Progenitor cell of endocrine pancreas (in vitro differentiated cells): Measurements from ENCODE around the gene TRIM66. TPM values are rescaled to one million over a fixed set of nuclear protein-coding genes. Genes with fewer than 3 reads are reported as not detected.

Source experiments
- DNase-seq: peaks from one replicate; pipeline ENCODE4 v3.0.0; 2021; ENCODE audit warnings: low spot score; ENCODE audit not compliant: unreplicated experiment
- H3K27ac Mint-ChIP-seq: 2 replicates; pipeline ENCODE4 v1.8.0; 2021; ENCODE audit warnings: mild to moderate bottlenecking, moderate library complexity, mixed read lengths
- H3K27me3 Mint-ChIP-seq: 2 replicates; pipeline ENCODE4 v1.8.0; 2021; ENCODE audit warnings: mixed read lengths
- H3K36me3 Mint-ChIP-seq: 2 replicates; pipeline ENCODE4 v1.8.0; 2022; ENCODE audit warnings: mixed read lengths; ENCODE audit not compliant: insufficient read depth
- H3K4me1 Mint-ChIP-seq: 2 replicates; pipeline ENCODE4 v1.8.0; 2021; ENCODE audit warnings: low read depth, mixed read lengths
- H3K4me3 Mint-ChIP-seq: 2 replicates; pipeline ENCODE4 v1.8.0; 2021; ENCODE audit warnings: low read depth, mild to moderate bottlenecking, moderate library complexity, mixed read lengths
- H3K9me3 Mint-ChIP-seq: 2 replicates; pipeline ENCODE4 v1.8.0; 2021; ENCODE audit warnings: low read depth, mixed read lengths
- CTCF ChIP-seq: fragments of 200-600 bp; sonication (generic); IDR thresholded peaks from one replicate; pipeline ENCODE4 v1.5.0; 2021; ENCODE audit warnings: antibody characterized with exemption, mild to moderate bottlenecking; ENCODE audit not compliant: unreplicated experiment
- total RNA-seq: library from RNA; stranded (reverse); gene quantifications from 2 replicates; pipeline ENCODE4 v1.2.1, GENCODE V29; 2021

Gene TRIM66
- total RNA-seq, 1 donor from 2014 or later, result 9.4 TPM

- TF ChIP-seq CTCF, result no peak
- no peaks in the 10 kb centered on the region for H3K9me3 Mint-ChIP-seq
Measured at GRCh38 chr11:8598506-8598905, 84.0 kb downstream of the TRIM66 start.

GRCh38 chr11:8597182-8597581 is 85.3 kb downstream of the TRIM66 start:
- no peak overlapping the region for H3K27ac Mint-ChIP-seq
- H3K36me3 Mint-ChIP-seq, result no peaks in the 10 kb centered on the region
- no peaks in the 10 kb centered on the region for H3K27me3 Mint-ChIP-seq
- TF ChIP-seq CTCF, result no peak
- no peak for DNase-seq
- peaks cover 7% of the 10 kb centered on the region for H3K4me1 Mint-ChIP-seq
- no peaks in the 10 kb centered on the region for H3K9me3 Mint-ChIP-seq
- H3K4me3 Mint-ChIP-seq, result no peak overlapping the region

More at GRCh38 chr11:8598506-8598905, 84.0 kb downstream of the TRIM66 start:
- Mint-ChIP-seq H3K36me3 (no peaks in the 10 kb centered on the region), H3K27ac (no peak overlapping the region), H3K4me3 (no peak overlapping the region), H3K4me1 (peaks cover 4% of the 10 kb centered on the region), H3K27me3 (no peaks in the 10 kb centered on the region)
- DNase-seq, result no peak

GRCh38 chr11:8596504-8597046 is 85.9 kb downstream of the TRIM66 start:
- Mint-ChIP-seq H3K27ac (no peak overlapping the region), H3K4me1 (peaks cover 7% of the 10 kb centered on the region), H3K27me3 (no peaks in the 10 kb centered on the region), H3K4me3 (no peak overlapping the region), H3K36me3 (no peaks in the 10 kb centered on the region), H3K9me3 (no peaks in the 10 kb centered on the region)
- no peak for TF ChIP-seq CTCF
- DNase-seq, result no peak

GRCh38 chr11:8593935-8594909 is 88.2 kb downstream of the TRIM66 start, which contains the start of gene STK33:
STK33 (minus strand) TSS chr11:8594228; CDS start chr11:8474905, 119,323 bp downstream.
- Mint-ChIP-seq H3K9me3 (no peaks in the 10 kb centered on the region), H3K27ac (peak within 1 kb of the TSS; percentile 87), H3K27me3 (no peaks in the 10 kb centered on the region), H3K36me3 (no peaks in the 10 kb centered on the region), H3K4me1 (peaks cover 10% of the 10 kb centered on the region), H3K4me3 (peak within 1 kb of the TSS; percentile 82)
- peak; percentile 54 for DNase-seq
- no peak for TF ChIP-seq CTCF

GRCh38 chr11:8593455-8593854 is 89.0 kb downstream of the TRIM66 start:
- Mint-ChIP-seq H3K4me3 (peak overlapping the region; percentile 82), H3K9me3 (no peaks in the 10 kb centered on the region), H3K27ac (no peak overlapping the region), H3K36me3 (no peaks in the 10 kb centered on the region), H3K27me3 (no peaks in the 10 kb centered on the region), H3K4me1 (peaks cover 10% of the 10 kb centered on the region)
- no peak for TF ChIP-seq CTCF
- DNase-seq, result no peak
